GM21717 (cell line): Measurements from ENCODE around the gene WWOX.

Experiments
- ATAC-seq: cut with Tn5 transposase; IDR thresholded peaks from one replicate; pipeline ENCODE4 v1.9.1; 2021; ENCODE audit warnings: mild to moderate bottlenecking, moderate library complexity; ENCODE audit not compliant: unreplicated experiment

Gene WWOX

GRCh38 chr16:78192734-78193488 is 93.5 kb downstream of the WWOX start:
- ATAC-seq = no peak

- ATAC-seq = no peak
Measured at GRCh38 chr16:78194948-78195347, 95.5 kb downstream of the WWOX start.

- no peak for ATAC-seq
Measured at GRCh38 chr16:78195797-78196196, 96.3 kb downstream of the WWOX start.

- no peak for ATAC-seq
Measured at GRCh38 chr16:78196502-78196901, 97.0 kb downstream of the WWOX start.

GRCh38 chr16:78198288-78198687 is 98.8 kb downstream of the WWOX start:
- ATAC-seq = no peak

GRCh38 chr16:78199325-78200022 is 100.0 kb downstream of the WWOX start:
- ATAC-seq = no peak

- ATAC-seq = no peak
Measured at GRCh38 chr16:78200023-78200389, 100.6 kb downstream of the WWOX start.

- ATAC-seq = no peak
Measured at GRCh38 chr16:78200623-78201096, 101.2 kb downstream of the WWOX start.

GRCh38 chr16:78205506-78205905 is 106.1 kb downstream of the WWOX start:
- ATAC-seq = no peak

- ATAC-seq = no peak
Measured at GRCh38 chr16:78206623-78207223, 107.3 kb downstream of the WWOX start.

GRCh38 chr16:78209951-78210661 is 110.7 kb downstream of the WWOX start:
- ATAC-seq = no peak

- no peak for ATAC-seq
Measured at GRCh38 chr16:78211020-78211599, 111.7 kb downstream of the WWOX start.

GRCh38 chr16:78211946-78212345 is 112.5 kb downstream of the WWOX start:
- ATAC-seq = no peak

GRCh38 chr16:78212674-78213073 is 113.2 kb downstream of the WWOX start:
- ATAC-seq = no peak

- ATAC-seq = no peak
Measured at GRCh38 chr16:78213751-78214150, 114.3 kb downstream of the WWOX start.

GRCh38 chr16:78215222-78215621 is 115.8 kb downstream of the WWOX start:
- no peak for ATAC-seq

GRCh38 chr16:78216166-78216745 is 116.8 kb downstream of the WWOX start:
- no peak for ATAC-seq

- no peak for ATAC-seq
Measured at GRCh38 chr16:78217276-78217675, 117.8 kb downstream of the WWOX start.

GRCh38 chr16:78218279-78218678 is 118.8 kb downstream of the WWOX start:
- no peak for ATAC-seq

- no peak for ATAC-seq
Measured at GRCh38 chr16:78218856-78219651, 119.6 kb downstream of the WWOX start.
